HCT116 (cell line): Measurements from ENCODE around the gene LY6G6F. TPM values are rescaled to one million over a fixed set of nuclear protein-coding genes. Genes with fewer than 3 reads are reported as not detected.

Experiments
- ATAC-seq: fragments of 200-7000 bp; cut with Tn5 transposase; 2 replicates; pipeline ENCODE4 v1.9.1; 2020; ENCODE audit warnings: mild to moderate bottlenecking, moderate library complexity
- BruUV-seq: library from RNA; stranded (reverse); fragments of 400-500 nt; replicated peaks from 2 replicates; lab custom pipeline; 2021; lab: Mats Ljungman, UMichigan
- CTCF ChIA-PET: fragments of 300-600 bp; sonication (Branson Sonifier 250); formaldehyde crosslinking; loops from one replicate; lab custom pipeline; 2021; ENCODE audit warnings: antibody characterized with exemption; lab: Charles Lee
- POLR2A ChIA-PET: fragments of 300-600, 350-600 bp; sonication (Branson Sonifier 250); formaldehyde crosslinking; loops from one replicate; lab custom pipeline; 2021; ENCODE audit warnings: antibody characterized with exemption; lab: Charles Lee
- RAD21 ChIA-PET, 2 experiments: fragments of 300-600 bp; sonication (Branson Sonifier 250); formaldehyde crosslinking; loops; one replicate each; lab custom pipeline; 2023; ENCODE audit warnings: low total read pairs in 2 of 2; ENCODE audit not compliant: uncharacterized antibody in 2 of 2, unreplicated experiment in 2 of 2, low non-redundant PET in 1 of 2; lab: Charles Lee
- DNase-seq: peaks from one replicate; pipeline ENCODE4 v3.0.0-alpha.2; 2010; ENCODE audit warnings: low read depth, low spot score
- H2AFZ ChIP-seq: fragments of 200-600 bp; shearing (Covaris generic), sonication (generic); 2 replicates; pipeline ENCODE4 v1.6.1; 2017; ENCODE audit warnings: low read depth, mixed run types, mixed read lengths, antibody characterized with exemption, low read length; ENCODE audit not compliant: poor library complexity, severe bottlenecking
- H3K27ac ChIP-seq: 2 replicates; pipeline ENCODE4 v1.5.1; 2012; ENCODE audit warnings: low read depth, low read length
- H3K27me3 ChIP-seq: fragments of 200-600 bp; sonication (generic); 2 replicates; pipeline ENCODE4 v1.6.1; 2016; ENCODE audit warnings: mixed run types, low read length, mixed read lengths; ENCODE audit not compliant: insufficient read depth
- H3K36me3 ChIP-seq, 2 experiments: fragments of 200-500 bp in 1 of 2; fragments of 200-600 bp in 1 of 2; sonication (Bioruptor generic) in 1 of 2; sonication (generic) in 1 of 2; 2 replicates each; pipeline versions ENCODE4 v1.5.1 to v1.6.1; 2014 to 2016; ENCODE audit warnings: low read length in 2 of 2, inconsistent platforms in 1 of 2, mixed read lengths in 1 of 2, mixed run types in 1 of 2; ENCODE audit not compliant: insufficient read depth in 2 of 2, control insufficient read depth in 1 of 2
- H3K4me1 ChIP-seq, 2 experiments: fragments of 200-600 bp in 1 of 2; sonication (generic) in 1 of 2; 2 replicates each; pipeline versions ENCODE4 v1.5.1 to v1.6.1; 2012 to 2017; ENCODE audit warnings: low read length in 2 of 2, inconsistent platforms in 1 of 2, mild to moderate bottlenecking in 1 of 2, mixed read lengths in 1 of 2, mixed run types in 1 of 2, moderate library complexity in 1 of 2; ENCODE audit not compliant: insufficient read depth in 2 of 2, control insufficient read depth in 1 of 2
- H3K4me2 ChIP-seq: fragments of 200-600 bp; sonication (generic); 2 replicates; pipeline ENCODE4 v1.6.1; 2017; ENCODE audit warnings: mixed run types, low read length, mixed read lengths
- H3K4me3 ChIP-seq, 2 experiments: fragments of 200-600 bp in 1 of 2; sonication (generic) in 1 of 2; replicated peaks in 1 of 2; 2 replicates each; pipeline ENCODE4 v1.5.1; 2011 to 2016; ENCODE audit warnings: low read length in 2 of 2, control low read depth in 1 of 2, low read depth in 1 of 2, mild to moderate bottlenecking in 1 of 2, mixed read lengths in 1 of 2, mixed run types in 1 of 2
- H3K79me2 ChIP-seq: fragments of 200-600 bp; sonication (generic); 2 replicates; pipeline ENCODE4 v1.6.1; 2017; ENCODE audit warnings: mild to moderate bottlenecking, mixed run types, low read length, moderate library complexity, mixed read lengths; ENCODE audit not compliant: insufficient read depth
- H3K9ac ChIP-seq: fragments of 200-600 bp; sonication (generic); 2 replicates; pipeline ENCODE4 v1.6.1; 2016; ENCODE audit warnings: low read length, mixed read lengths
- H3K9me2 ChIP-seq: fragments of 200-600 bp; sonication (generic), shearing (Covaris generic); 2 replicates; pipeline ENCODE4 v1.6.1; 2017; ENCODE audit warnings: mixed run types, mild to moderate bottlenecking, moderate library complexity; ENCODE audit not compliant: insufficient read depth
- H3K9me3 ChIP-seq, 2 experiments: fragments of 200-500 bp in 1 of 2; fragments of 200-600 bp in 1 of 2; sonication (Bioruptor generic) in 1 of 2; sonication (generic) in 1 of 2; 2 replicates each; pipeline ENCODE4 v1.6.1; 2014 to 2017; ENCODE audit warnings: low read length in 2 of 2, mixed read lengths in 2 of 2, inconsistent platforms in 1 of 2, low read depth in 1 of 2, mild to moderate bottlenecking in 1 of 2, mixed run types in 1 of 2, moderate library complexity in 1 of 2; ENCODE audit not compliant: control insufficient read depth in 1 of 2, insufficient read depth in 1 of 2
- H4K20me1 ChIP-seq: fragments of 200-600 bp; sonication (generic), shearing (Covaris generic); 2 replicates; pipeline ENCODE4 v1.6.1; 2017; ENCODE audit warnings: mixed run types, mild to moderate bottlenecking, moderate library complexity; ENCODE audit not compliant: insufficient read depth
- CBX3 ChIP-seq: IDR thresholded peaks from 2 replicates; pipeline ENCODE4 v1.6.1; 2012; ENCODE audit warnings: low read depth
- EZH2phosphoT487 ChIP-seq: fragments of 200-600 bp; IDR thresholded peaks from 2 replicates; pipeline ENCODE4 v1.6.1; 2018; ENCODE audit warnings: antibody characterized with exemption, borderline replicate concordance
- FOSL1 ChIP-seq: IDR thresholded peaks from 2 replicates; pipeline ENCODE4 v1.6.1; 2012; ENCODE audit warnings: low read depth
- JUND ChIP-seq: IDR thresholded peaks from 2 replicates; pipeline ENCODE4 v1.6.1; 2012
- POLR2AphosphoS5 ChIP-seq: IDR thresholded peaks from 2 replicates; pipeline ENCODE4 v1.6.1; 2011; ENCODE audit warnings: mild to moderate bottlenecking, low read depth, low read length, moderate library complexity
- RAD21 ChIP-seq: IDR thresholded peaks from 2 replicates; pipeline ENCODE4 v1.6.1; 2012; ENCODE audit warnings: low read depth, mild to moderate bottlenecking
- SP1 ChIP-seq: IDR thresholded peaks from 2 replicates; pipeline ENCODE4 v1.6.1; 2012; ENCODE audit warnings: low read depth
- SRF ChIP-seq: IDR thresholded peaks from 2 replicates; pipeline ENCODE4 v1.6.1; 2012; ENCODE audit warnings: low read depth
- TCF7L2 ChIP-seq: IDR thresholded peaks from 2 replicates; pipeline ENCODE4 v1.7.0; 2011; ENCODE audit warnings: borderline replicate concordance, inconsistent platforms; ENCODE audit not compliant: insufficient read depth, insufficient read length; ENCODE audit errors: extremely low read depth
- intact Hi-C: fragments of 100-400 bp; cut with micrococcal nuclease; formaldehyde crosslinking; loops from 2 replicates; pipeline ENCODE4 v1.10.0; 2022
- total RNA-seq: library from RNA; stranded (reverse); gene quantifications from one replicate; pipeline ENCODE4 v1.2.1, GENCODE V29; 2021; ENCODE audit not compliant: unreplicated experiment
- TF ChIP-seq, protein P1 (sequence below): IDR thresholded peaks from 2 replicates; pipeline ENCODE4 v1.6.1; 2012
- TF ChIP-seq, protein P2 (sequence below): IDR thresholded peaks from 2 replicates; pipeline ENCODE4 v1.6.1; 2011; ENCODE audit warnings: mild to moderate bottlenecking, low read length, moderate library complexity; ENCODE audit not compliant: insufficient replicate concordance; ENCODE audit errors: extremely low read depth
- TF ChIP-seq, protein P3 (sequence below): IDR thresholded peaks from 2 replicates; pipeline ENCODE4 v1.6.1; 2012; ENCODE audit warnings: low read depth

LY6G6F gene
- total RNA-seq, 1 experiment from 2014 or later, result not detected

DNA sequence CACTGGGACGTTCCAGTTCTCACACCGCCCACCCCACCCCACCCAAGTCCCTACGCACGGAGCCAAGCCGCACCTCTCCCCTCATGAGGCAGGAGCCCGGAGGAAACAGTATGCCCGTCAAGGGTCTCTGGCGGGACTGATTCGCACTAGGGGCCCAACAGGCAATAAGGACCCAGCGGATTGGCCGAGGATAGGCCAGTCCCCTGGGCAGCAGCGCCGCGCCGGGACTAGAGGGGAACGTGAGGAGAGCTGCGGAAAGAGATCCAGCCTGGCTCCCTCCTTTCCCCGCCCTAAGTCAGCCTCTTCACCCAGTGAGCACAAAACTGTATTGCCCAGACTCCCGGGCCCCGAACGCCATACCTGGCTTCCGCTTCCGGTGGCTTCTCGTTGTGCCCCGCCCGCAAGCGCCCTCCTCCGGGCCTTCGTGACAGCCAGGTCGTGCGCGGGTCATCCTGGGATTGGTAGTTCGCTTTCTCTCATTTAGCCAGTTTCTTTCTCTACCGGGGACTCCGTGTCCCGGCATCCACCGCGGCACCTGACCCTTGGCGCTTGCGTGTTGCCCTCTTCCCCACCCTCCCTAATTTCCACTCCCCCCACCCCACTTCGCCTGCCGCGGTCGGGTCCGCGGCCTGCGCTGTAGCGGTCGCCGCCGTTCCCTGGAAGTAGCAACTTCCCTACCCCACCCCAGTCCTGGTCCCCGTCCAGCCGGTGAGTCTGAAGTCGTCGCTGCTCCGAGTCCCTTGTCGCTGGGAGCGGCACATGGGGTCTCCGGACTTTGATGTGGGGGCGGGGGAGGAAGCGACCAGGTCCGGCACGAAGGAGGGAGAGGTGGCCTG, 40.9 kb upstream of the LY6G6F start, which contains the start of gene CSNK2B (continued):
- TF ChIP-seq, protein P1, sequence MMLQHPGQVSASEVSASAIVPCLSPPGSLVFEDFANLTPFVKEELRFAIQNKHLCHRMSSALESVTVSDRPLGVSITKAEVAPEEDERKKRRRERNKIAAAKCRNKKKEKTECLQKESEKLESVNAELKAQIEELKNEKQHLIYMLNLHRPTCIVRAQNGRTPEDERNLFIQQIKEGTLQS, result no peak
- TF ChIP-seq EZH2phosphoT487 (no peak), SP1 (no peak), RAD21 (no peak)

DNA sequence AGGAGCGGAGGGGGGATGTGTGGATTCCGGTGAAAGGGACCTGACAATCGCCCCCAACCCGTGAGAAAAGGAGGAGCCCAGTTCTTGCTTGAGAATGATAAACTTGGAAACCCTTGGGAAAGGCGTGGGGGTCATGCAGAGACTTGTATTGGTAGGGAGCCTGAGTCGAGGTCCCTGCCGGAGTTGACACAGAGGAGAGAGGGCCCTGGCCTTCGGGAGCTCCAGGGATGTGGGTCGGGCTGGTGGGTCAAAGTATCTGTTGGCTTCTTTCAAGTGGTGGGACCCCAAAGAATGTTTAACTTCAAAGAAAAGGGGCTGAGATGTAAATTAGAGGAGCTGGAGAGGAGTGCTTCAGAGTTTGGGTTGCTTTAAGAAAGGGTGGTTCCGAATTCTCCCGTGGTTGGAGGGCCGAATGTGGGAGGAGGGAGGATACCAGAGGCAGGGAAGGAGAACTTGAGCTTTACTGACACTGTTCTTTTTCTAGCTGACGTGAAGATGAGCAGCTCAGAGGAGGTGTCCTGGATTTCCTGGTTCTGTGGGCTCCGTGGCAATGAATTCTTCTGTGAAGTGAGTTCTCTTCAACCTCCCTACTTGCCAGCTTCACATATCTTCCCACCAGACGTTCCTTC, 40.2 kb upstream of the LY6G6F start:
- Histone ChIP-seq H3K27me3 (no peaks in the 10 kb centered on the region), H3K79me2 (peaks cover 58% of the 10 kb centered on the region), H3K9me3 (no peaks in the 10 kb centered on the region)
- no peak for ATAC-seq
- TF ChIP-seq JUND, result no peak
- no peak for TF ChIP-seq TCF7L2
- no peak for TF ChIP-seq SP1
- TF ChIP-seq, protein P2, sequence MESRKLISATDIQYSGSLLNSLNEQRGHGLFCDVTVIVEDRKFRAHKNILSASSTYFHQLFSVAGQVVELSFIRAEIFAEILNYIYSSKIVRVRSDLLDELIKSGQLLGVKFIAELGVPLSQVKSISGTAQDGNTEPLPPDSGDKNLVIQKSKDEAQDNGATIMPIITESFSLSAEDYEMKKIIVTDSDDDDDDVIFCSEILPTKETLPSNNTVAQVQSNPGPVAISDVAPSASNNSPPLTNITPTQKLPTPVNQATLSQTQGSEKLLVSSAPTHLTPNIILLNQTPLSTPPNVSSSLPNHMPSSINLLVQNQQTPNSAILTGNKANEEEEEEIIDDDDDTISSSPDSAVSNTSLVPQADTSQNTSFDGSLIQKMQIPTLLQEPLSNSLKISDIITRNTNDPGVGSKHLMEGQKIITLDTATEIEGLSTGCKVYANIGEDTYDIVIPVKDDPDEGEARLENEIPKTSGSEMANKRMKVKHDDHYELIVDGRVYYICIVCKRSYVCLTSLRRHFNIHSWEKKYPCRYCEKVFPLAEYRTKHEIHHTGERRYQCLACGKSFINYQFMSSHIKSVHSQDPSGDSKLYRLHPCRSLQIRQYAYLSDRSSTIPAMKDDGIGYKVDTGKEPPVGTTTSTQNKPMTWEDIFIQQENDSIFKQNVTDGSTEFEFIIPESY, result no peak
- TF ChIP-seq FOSL1, result no peak
- no peak for TF ChIP-seq POLR2AphosphoS5
- TF ChIP-seq SRF, result no peak
- TF ChIP-seq, protein P3, sequence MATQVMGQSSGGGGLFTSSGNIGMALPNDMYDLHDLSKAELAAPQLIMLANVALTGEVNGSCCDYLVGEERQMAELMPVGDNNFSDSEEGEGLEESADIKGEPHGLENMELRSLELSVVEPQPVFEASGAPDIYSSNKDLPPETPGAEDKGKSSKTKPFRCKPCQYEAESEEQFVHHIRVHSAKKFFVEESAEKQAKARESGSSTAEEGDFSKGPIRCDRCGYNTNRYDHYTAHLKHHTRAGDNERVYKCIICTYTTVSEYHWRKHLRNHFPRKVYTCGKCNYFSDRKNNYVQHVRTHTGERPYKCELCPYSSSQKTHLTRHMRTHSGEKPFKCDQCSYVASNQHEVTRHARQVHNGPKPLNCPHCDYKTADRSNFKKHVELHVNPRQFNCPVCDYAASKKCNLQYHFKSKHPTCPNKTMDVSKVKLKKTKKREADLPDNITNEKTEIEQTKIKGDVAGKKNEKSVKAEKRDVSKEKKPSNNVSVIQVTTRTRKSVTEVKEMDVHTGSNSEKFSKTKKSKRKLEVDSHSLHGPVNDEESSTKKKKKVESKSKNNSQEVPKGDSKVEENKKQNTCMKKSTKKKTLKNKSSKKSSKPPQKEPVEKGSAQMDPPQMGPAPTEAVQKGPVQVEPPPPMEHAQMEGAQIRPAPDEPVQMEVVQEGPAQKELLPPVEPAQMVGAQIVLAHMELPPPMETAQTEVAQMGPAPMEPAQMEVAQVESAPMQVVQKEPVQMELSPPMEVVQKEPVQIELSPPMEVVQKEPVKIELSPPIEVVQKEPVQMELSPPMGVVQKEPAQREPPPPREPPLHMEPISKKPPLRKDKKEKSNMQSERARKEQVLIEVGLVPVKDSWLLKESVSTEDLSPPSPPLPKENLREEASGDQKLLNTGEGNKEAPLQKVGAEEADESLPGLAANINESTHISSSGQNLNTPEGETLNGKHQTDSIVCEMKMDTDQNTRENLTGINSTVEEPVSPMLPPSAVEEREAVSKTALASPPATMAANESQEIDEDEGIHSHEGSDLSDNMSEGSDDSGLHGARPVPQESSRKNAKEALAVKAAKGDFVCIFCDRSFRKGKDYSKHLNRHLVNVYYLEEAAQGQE, result no peak
- no peak for TF ChIP-seq CBX3
- no peak for TF ChIP-seq RAD21
- TF ChIP-seq, all 23 proteins: peak for 0
- Histone ChIP-seq H2AFZ (no peak overlapping the region), H3K4me3 (peak overlapping the region; percentile 97 to 99), H4K20me1 (no peaks in the 10 kb centered on the region), H3K9me2 (no peaks in the 10 kb centered on the region), H3K9ac (peak overlapping the region; percentile 90), H3K4me2 (peak overlapping the region; percentile 83), H3K27ac (peak overlapping the region; percentile 90), H3K36me3 (peaks cover 35 to 58% of the 10 kb centered on the region in 2 experiments), H3K4me1 (peaks cover 9 to 26% of the 10 kb centered on the region in 2 experiments; a peak in 3 of 4 replicates)
- ChIA-PET CTCF (no interaction called here), RAD21 (no interaction called here), POLR2A (no interaction called here)
- intact Hi-C loops, result loop anchor here (5.0 kb wide), 2 partner anchors 71 to 231 kb away; partner anchors contain the start of genes CLIC1 and EHMT2
- DNase-seq, result no peak
- BruUV-seq, result TSS peak; percentile 42
